Esophagus muscularis mucosa (tissue), 4 donors: ENCODE results near the gene SERPINE2. TPM values are rescaled to one million over a fixed set of nuclear protein-coding genes. Genes with fewer than 3 reads are reported as not detected.

Experiments used
- DNase-seq: peaks from one replicate; pipeline ENCODE4 v3.0.0-alpha.2; 2017; ENCODE audit errors: extremely low spot score
- H3K27ac ChIP-seq, 4 donors: fragments of 200-600 bp; sonication (generic); replicated peaks in 1 of 4; 1 replicate in 3 of 4; 2 replicates in 1 of 4; pipeline ENCODE4 v1.5.1; 2016 to 2019; ENCODE audit warnings: mild to moderate bottlenecking in 1 of 4
- H3K27me3 ChIP-seq, 4 donors: fragments of 200-600 bp; sonication (generic); one replicate each; pipeline versions ENCODE4 v1.5.1 to v1.6.0; 2016 to 2019
- H3K36me3 ChIP-seq, 4 donors: fragments of 200-600 bp; sonication (generic); one replicate each; pipeline ENCODE4 v1.5.1; 2016 to 2019
- H3K4me1 ChIP-seq, 4 donors: fragments of 200-600 bp; sonication (generic); one replicate each; pipeline ENCODE4 v1.5.1; 2016 to 2019
- H3K4me3 ChIP-seq, 4 donors: fragments of 200-600 bp; sonication (generic); 1 replicate in 2 of 4; 2 replicates in 2 of 4; pipeline ENCODE4 v1.5.1; 2016 to 2019; ENCODE audit warnings: mild to moderate bottlenecking in 4 of 4, moderate library complexity in 1 of 4
- H3K9me3 ChIP-seq, 4 donors: fragments of 200-600 bp; sonication (generic); 1 replicate in 3 of 4; 2 replicates in 1 of 4; pipeline ENCODE4 v1.5.1; 2016 to 2019
- CTCF ChIP-seq, 3 experiments: fragments of 200-600 bp in 2 of 3; fragments of 450-650 bp in 1 of 3; sonication (generic) in 2 of 3; IDR thresholded peaks; one replicate each; pipeline ENCODE4 v1.5.1; 2017 to 2019; ENCODE audit warnings: antibody characterized with exemption in 3 of 3, mild to moderate bottlenecking in 2 of 3, moderate library complexity in 1 of 3
- EP300 ChIP-seq: sonication (generic); formaldehyde crosslinking; IDR thresholded peaks from one replicate; pipeline ENCODE4 v1.6.1; 2017; ENCODE audit warnings: antibody characterized with exemption
- POLR2A ChIP-seq: fragments of 450-650 bp; IDR thresholded peaks from one replicate; pipeline ENCODE4 v1.6.1; 2017; ENCODE audit warnings: antibody characterized with exemption, moderate library complexity, mild to moderate bottlenecking, low read depth
- POLR2AphosphoS5 ChIP-seq, 2 donors: sonication (generic); formaldehyde crosslinking; IDR thresholded peaks; one replicate each; pipeline ENCODE4 v1.6.1; 2017; ENCODE audit warnings: antibody characterized with exemption in 2 of 2
- WGBS: methylation state at CpG from one replicate; pipeline ENCODE4 v1.1.5; 2018; 5-methylcytosine and 5-hydroxymethylcytosine counted together
- intact Hi-C: fragments of 100-400 bp; cut with DNase I; formaldehyde crosslinking; loops from one replicate; pipeline ENCODE4 v1.15.1; 2023
- total RNA-seq, 4 donors: library from RNA; depleted of rRNA; stranded (reverse); fragments of >200 nt; gene quantifications; one replicate each; pipeline versions ENCODE4 v1.1.0 to v1.2.1, GENCODE V29; 2016

Gene SERPINE2
- total RNA-seq, 4 donors from 2014 or later = 20.4 to 126 (median 42.1) TPM

- Histone ChIP-seq H3K4me1 (no peaks in the 10 kb centered on the region), H3K36me3 (no peaks in the 10 kb centered on the region), H3K9me3 (no peaks in the 10 kb centered on the region), H3K4me3 (no peak overlapping the region), H3K27ac (peak overlapping the region in 3 of 4 donors; percentile 13 to 43 (median 36)), H3K27me3 (no peaks in the 10 kb centered on the region)
- TF ChIP-seq POLR2AphosphoS5 (IDR thresholded peaks at IDR 0.05) (no peak), EP300 (no peak), POLR2A (no peak), CTCF (IDR thresholded peaks at IDR 0.05) (no peak)
- WGBS = 100% methylated on average over 3 of the region's 3 CpGs
- DNase-seq = no peak
- intact Hi-C loops = no loop called here
These were observed 45.3 kb upstream of the SERPINE2 start for GRCh38 chr2:224084266-224084892.

DNA sequence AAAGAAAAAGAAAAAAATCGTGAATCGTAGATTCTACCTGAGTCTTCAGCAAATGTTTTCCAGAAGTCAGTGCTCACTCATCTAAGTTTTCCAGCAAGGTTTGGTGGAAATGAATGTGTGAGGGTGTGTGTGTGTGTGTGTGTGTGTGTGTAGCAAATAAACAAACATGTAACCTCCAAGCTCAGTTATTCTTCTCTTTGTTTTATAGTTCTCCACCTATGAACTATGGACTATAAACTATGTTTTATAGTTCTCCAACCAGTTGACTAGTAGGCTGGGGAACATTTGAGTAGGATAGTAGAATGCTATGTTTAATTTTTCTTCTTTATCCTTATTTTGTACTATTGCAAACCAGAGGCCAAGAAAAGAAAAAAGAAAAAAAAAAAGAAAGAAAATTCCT is 44.6 kb upstream of the SERPINE2 start:
- Histone ChIP-seq H3K27ac (no peak overlapping the region), H3K36me3 (no peaks in the 10 kb centered on the region), H3K4me1 (no peaks in the 10 kb centered on the region), H3K4me3 (no peak overlapping the region), H3K27me3 (no peaks in the 10 kb centered on the region), H3K9me3 (no peaks in the 10 kb centered on the region)
- intact Hi-C loops = no loop called here
- DNase-seq = no peak
- TF ChIP-seq POLR2A (no peak), EP300 (no peak), POLR2AphosphoS5 (IDR thresholded peaks at IDR 0.05) (no peak), CTCF (IDR thresholded peaks at IDR 0.05) (no peak)
- 93% methylated on average over 2 of the region's 2 CpGs for WGBS

GRCh38 chr2:224078656-224079055 is 39.6 kb upstream of the SERPINE2 start:
- intact Hi-C loops = no loop called here
- no peak for TF ChIP-seq POLR2AphosphoS5 (IDR thresholded peaks at IDR 0.05)
- no peak for DNase-seq
- 100% methylated on average over 3 of the region's 8 CpGs for WGBS
- no peaks in the 10 kb centered on the region for H3K36me3 ChIP-seq
- no peak overlapping the region for H3K4me3 ChIP-seq
- H3K4me1 ChIP-seq = no peaks in the 10 kb centered on the region
- H3K27me3 ChIP-seq = no peaks in the 10 kb centered on the region
- no peak overlapping the region for H3K27ac ChIP-seq
- H3K9me3 ChIP-seq = no peaks in the 10 kb centered on the region

GRCh38 chr2:224077773-224078507 is 38.9 kb upstream of the SERPINE2 start:
- no peak for DNase-seq
- TF ChIP-seq EP300 (no peak), POLR2AphosphoS5 (IDR thresholded peaks at IDR 0.05) (no peak), POLR2A (no peak), CTCF (IDR thresholded peaks at IDR 0.05) (no peak)
- Histone ChIP-seq H3K9me3 (no peaks in the 10 kb centered on the region), H3K27ac (no peak overlapping the region), H3K4me3 (no peak overlapping the region), H3K27me3 (no peaks in the 10 kb centered on the region), H3K36me3 (no peaks in the 10 kb centered on the region), H3K4me1 (no peaks in the 10 kb centered on the region)
- intact Hi-C loops = no loop called here
- WGBS = 80% methylated on average over 5 of the region's 5 CpGs

DNA sequence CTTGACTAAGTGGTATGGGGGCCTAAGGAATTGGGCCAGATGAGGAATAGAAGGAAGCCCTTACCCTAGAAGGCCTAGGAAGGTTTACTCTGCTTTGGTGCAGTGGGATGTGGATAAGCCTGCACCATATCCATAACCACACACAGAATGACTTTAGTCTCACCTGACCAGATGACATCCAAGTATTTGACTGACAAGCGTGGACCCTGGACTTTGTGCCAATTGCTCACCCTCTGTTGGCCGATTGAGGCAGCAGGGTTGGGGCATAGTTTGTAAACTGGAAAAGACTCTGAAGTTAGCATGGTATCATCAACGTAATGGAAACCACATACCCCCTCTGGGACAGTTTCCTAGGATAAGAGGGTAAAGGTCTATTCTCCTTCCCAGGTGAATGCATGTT is 36.5 kb upstream of the SERPINE2 start:
- H3K27me3 ChIP-seq = no peaks in the 10 kb centered on the region
- TF ChIP-seq EP300 = no peak
- no peak for TF ChIP-seq CTCF (IDR thresholded peaks at IDR 0.05)
- no peak for TF ChIP-seq POLR2AphosphoS5 (IDR thresholded peaks at IDR 0.05)
- TF ChIP-seq POLR2A = no peak
- no peaks in the 10 kb centered on the region for H3K4me1 ChIP-seq
- no peak overlapping the region for H3K27ac ChIP-seq
- WGBS = 92% methylated on average over 3 of the region's 3 CpGs
- intact Hi-C loops = no loop called here
- no peak for DNase-seq
- no peaks in the 10 kb centered on the region for H3K36me3 ChIP-seq
- no peak overlapping the region for H3K4me3 ChIP-seq
- no peaks in the 10 kb centered on the region for H3K9me3 ChIP-seq
